Parathyroid adenoma (tissue), 2 donors: ENCODE data around the gene GNAI3.

Source experiments
- H2AFZ ChIP-seq: fragments of 300-600 bp; sonication (generic); one replicate; pipeline ENCODE4 v1.7.0; 2017; ENCODE audit warnings: antibody characterized with exemption, mild to moderate bottlenecking
- H3K27ac ChIP-seq: fragments of 300-600 bp; sonication (generic); one replicate; pipeline ENCODE4 v1.7.0; 2017
- H3K27me3 ChIP-seq: fragments of 300-600 bp; sonication (generic); one replicate; pipeline ENCODE4 v1.7.0; 2017; ENCODE audit warnings: low read length; ENCODE audit not compliant: control insufficient read depth, insufficient read depth
- H3K36me3 ChIP-seq: fragments of 300-600 bp; sonication (generic); one replicate; pipeline ENCODE4 v1.7.0; 2017; ENCODE audit warnings: low read length; ENCODE audit not compliant: control insufficient read depth, insufficient read depth
- H3K4me1 ChIP-seq: fragments of 300-600 bp; sonication (generic); one replicate; pipeline ENCODE4 v1.7.0; 2017; ENCODE audit warnings: control low read depth
- H3K4me2 ChIP-seq: fragments of 300-600 bp; sonication (generic); one replicate; pipeline ENCODE4 v1.7.0; 2017; ENCODE audit warnings: low read length
- H3K4me3 ChIP-seq: fragments of 300-600 bp; sonication (generic); one replicate; pipeline ENCODE4 v1.7.0; 2017; ENCODE audit warnings: low read depth, low read length
- H3K79me2 ChIP-seq: fragments of 300-600 bp; sonication (generic); one replicate; pipeline ENCODE4 v1.7.0; 2017; ENCODE audit warnings: control low read depth
- H3K9ac ChIP-seq: fragments of 300-600 bp; sonication (generic); one replicate; pipeline ENCODE4 v1.7.0; 2017; ENCODE audit warnings: mild to moderate bottlenecking
- H3K9me3 ChIP-seq: fragments of 300-600 bp; sonication (generic); one replicate; pipeline ENCODE4 v1.7.0; 2017; ENCODE audit warnings: low read length; ENCODE audit not compliant: control insufficient read depth
- CTCF ChIP-seq: fragments of 300-600 bp; sonication (generic); IDR thresholded peaks from one replicate; pipeline ENCODE4 v1.7.0; 2017; ENCODE audit warnings: antibody characterized with exemption, mild to moderate bottlenecking
- donor health status: primary hyperparathyroidism.

The GNAI3 gene

DNA sequence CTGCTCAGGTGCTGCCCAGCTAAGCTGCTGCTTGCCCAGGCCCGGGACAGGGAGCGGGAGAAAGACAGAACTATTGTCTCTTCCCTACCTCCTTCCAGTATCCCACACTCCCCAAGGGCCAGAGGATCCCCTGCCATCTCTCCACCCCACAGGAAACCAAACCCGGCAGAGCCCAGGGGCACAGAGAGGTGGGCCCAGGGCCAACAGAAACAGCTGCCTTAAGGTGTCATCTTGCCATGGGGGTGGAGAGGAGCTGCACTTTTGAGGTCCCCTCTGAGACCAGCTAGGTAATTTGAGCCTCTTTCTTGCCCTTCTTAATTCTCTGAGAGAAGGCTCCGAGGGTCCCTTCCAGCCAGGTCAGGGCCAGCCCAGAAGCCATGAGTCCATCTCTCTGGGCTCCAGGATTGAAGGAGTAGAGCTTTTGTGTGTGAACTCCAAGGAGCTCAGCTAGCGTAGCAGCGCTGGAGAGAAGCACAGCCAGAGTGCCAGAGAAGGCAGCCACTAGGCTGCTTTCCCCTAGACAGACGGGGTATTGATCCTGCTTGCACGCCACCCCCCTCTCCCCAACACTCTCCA is 18.4 kb upstream of the GNAI3 start:
- H3K9ac ChIP-seq, result no peak overlapping the region
- H3K27ac ChIP-seq, result no peak overlapping the region
- H3K27me3 ChIP-seq, result no peaks in the 10 kb centered on the region
- no peak overlapping the region for H3K4me3 ChIP-seq
- no peak overlapping the region for H3K4me2 ChIP-seq
- no peaks in the 10 kb centered on the region for H3K79me2 ChIP-seq
- H2AFZ ChIP-seq, result peak overlapping the region; percentile 68
- H3K4me1 ChIP-seq, result peaks cover 2% of the 10 kb centered on the region
- TF ChIP-seq CTCF, result no peak
- H3K9me3 ChIP-seq, result no peaks in the 10 kb centered on the region
- no peaks in the 10 kb centered on the region for H3K36me3 ChIP-seq

GRCh38 chr1:109530457-109531087 is 17.8 kb upstream of the GNAI3 start:
- no peak overlapping the region for H3K4me3 ChIP-seq
- no peak overlapping the region for H3K9ac ChIP-seq
- peak overlapping the region; percentile 33 for H2AFZ ChIP-seq
- TF ChIP-seq CTCF, result no peak
- no peaks in the 10 kb centered on the region for H3K79me2 ChIP-seq
- no peak overlapping the region for H3K27ac ChIP-seq
- H3K27me3 ChIP-seq, result no peaks in the 10 kb centered on the region
- no peaks in the 10 kb centered on the region for H3K36me3 ChIP-seq
- H3K4me1 ChIP-seq, result peaks cover 2% of the 10 kb centered on the region
- H3K9me3 ChIP-seq, result no peaks in the 10 kb centered on the region
- H3K4me2 ChIP-seq, result no peak overlapping the region

GRCh38 chr1:109531380-109531779 is 17.0 kb upstream of the GNAI3 start:
- Histone ChIP-seq H3K27me3 (no peaks in the 10 kb centered on the region), H3K9me3 (no peaks in the 10 kb centered on the region), H3K27ac (no peak overlapping the region), H3K36me3 (no peaks in the 10 kb centered on the region), H3K4me1 (peaks cover 2% of the 10 kb centered on the region), H2AFZ (peak overlapping the region; percentile 57), H3K4me3 (no peak overlapping the region), H3K4me2 (peak overlapping the region; percentile 77), H3K79me2 (no peaks in the 10 kb centered on the region), H3K9ac (no peak overlapping the region)
- no peak for TF ChIP-seq CTCF

GRCh38 chr1:109531826-109532364 is 16.5 kb upstream of the GNAI3 start:
- no peaks in the 10 kb centered on the region for H3K79me2 ChIP-seq
- H3K4me3 ChIP-seq, result peak overlapping the region; percentile 36
- no peak overlapping the region for H3K27ac ChIP-seq
- no peaks in the 10 kb centered on the region for H3K9me3 ChIP-seq
- H2AFZ ChIP-seq, result peak overlapping the region; percentile 57
- H3K4me2 ChIP-seq, result peak overlapping the region; percentile 77
- no peaks in the 10 kb centered on the region for H3K27me3 ChIP-seq
- H3K9ac ChIP-seq, result no peak overlapping the region
- H3K4me1 ChIP-seq, result peaks cover 2% of the 10 kb centered on the region
- H3K36me3 ChIP-seq, result no peaks in the 10 kb centered on the region
- no peak for TF ChIP-seq CTCF
